CD4-positive, alpha-beta T cell treated with Interleukin-15 for 1 hour (primary cell): ENCODE measurements around the gene TTC23L.
"Not testable (repeated sequence)": the region's sequence is repeated elsewhere in the genome, so short reads cannot be mapped to it uniquely, and the experiment has no call there.

ENCODE experiments used
- DNase-seq: peaks from one replicate; pipeline ENCODE4 v3.0.0-alpha.2; 2020

Gene TTC23L

GRCh38 chr5:34881246-34881645, 42.3 kb downstream of the TTC23L start:
- no peak for DNase-seq

- DNase-seq = no peak
These were observed 47.6 kb downstream of the TTC23L start for GRCh38 chr5:34886392-34887119.

GRCh38 chr5:34889394-34889793, 50.4 kb downstream of the TTC23L start:
- DNase-seq = no peak

DNA sequence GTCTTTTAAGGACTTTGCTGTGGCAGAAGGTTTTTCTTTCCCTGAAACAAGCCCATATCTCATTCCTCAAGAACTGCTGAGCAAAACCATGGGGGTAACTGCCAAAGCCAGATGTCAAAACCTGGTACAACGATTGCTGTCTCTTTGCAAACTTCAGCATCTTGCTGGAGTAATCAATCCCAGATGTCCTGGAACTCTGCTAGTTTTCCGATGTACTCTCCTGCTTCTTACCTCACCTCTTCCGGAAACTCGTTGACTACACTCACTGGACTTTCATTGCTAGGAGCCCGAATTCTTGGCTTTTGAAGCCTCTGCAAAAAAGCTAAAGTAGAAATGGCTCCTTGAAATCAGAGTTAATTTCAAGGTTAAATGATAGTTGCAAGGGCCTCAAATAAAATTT, 53.0 kb downstream of the TTC23L start:
- no peak for DNase-seq

DNA sequence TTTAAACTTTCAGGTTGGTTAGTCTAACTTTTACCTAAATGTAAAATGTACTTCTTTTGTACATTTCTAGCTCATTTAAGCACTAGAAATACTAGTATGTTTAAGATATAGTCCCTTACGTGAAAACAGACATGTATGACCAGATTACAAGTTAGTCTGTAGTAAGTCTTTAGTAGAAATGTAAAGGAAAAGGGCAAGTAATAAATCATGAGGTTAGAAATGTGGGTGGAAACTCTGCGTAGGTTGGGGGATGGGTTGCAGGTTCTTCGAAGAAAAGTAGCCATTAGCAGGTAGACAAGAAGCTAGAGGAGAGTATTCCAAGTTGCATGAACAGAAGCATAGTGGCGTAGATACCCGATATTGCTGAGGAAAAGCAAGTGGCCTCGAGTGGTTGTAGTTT, 53.5 kb downstream of the TTC23L start:
- no peak for DNase-seq

- DNase-seq = no peak
These were observed 55.8 kb downstream of the TTC23L start for GRCh38 chr5:34894716-34895115.

- DNase-seq = no peak
These were observed 56.9 kb downstream of the TTC23L start for GRCh38 chr5:34895641-34896419.

DNA sequence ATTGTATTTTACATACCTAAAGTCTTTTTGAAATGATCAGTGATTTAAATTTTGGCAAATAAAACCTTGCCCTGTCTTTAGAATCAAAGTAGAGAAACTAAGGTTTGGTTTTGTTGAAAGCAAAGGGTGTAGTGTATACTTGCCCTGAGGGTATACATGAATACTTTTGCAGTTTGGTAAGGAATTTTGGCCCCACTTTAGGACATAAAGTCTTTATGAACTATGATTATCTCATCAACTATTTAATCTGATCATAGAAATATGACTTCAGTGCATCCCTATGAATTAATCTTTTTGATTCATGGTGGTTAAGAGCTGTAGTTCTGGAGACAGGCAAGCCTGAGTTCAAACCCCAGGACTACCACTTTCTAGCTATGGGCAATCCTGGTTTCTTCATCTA, 58.7 kb downstream of the TTC23L start:
- DNase-seq = no peak

DNA sequence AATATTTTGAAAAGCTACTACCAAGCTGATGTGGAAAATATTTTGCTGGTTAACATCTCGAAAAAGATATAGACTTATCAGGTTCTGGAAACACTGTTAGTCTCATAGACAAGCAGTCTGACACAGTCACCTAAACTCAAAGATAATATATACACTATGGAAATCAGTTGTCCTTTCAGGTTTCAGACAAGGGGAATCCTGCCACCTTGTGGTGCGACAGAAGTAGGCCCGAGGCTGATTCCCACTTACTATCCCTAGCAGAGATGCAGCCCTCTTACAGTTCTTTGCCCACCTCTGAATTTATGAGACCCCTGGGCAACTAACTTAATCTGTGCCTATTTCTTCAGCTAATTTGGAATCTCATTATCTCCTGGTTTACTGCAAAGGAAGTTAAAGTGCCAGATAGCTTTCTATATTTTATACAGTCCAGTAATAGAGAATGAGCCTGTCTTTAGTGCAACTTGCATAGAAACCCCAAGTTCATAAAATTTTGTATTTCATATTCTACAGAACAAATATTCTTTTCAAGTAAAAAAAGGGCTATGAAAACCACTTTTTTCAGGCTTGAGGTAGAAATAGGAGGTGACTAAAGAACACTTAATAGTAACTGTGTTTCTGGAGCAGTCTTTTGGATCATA, 59.4 kb downstream of the TTC23L start:
- DNase-seq = peak; percentile 50

- DNase-seq = no peak
These were observed 60.1 kb downstream of the TTC23L start for GRCh38 chr5:34899066-34899465.

DNA sequence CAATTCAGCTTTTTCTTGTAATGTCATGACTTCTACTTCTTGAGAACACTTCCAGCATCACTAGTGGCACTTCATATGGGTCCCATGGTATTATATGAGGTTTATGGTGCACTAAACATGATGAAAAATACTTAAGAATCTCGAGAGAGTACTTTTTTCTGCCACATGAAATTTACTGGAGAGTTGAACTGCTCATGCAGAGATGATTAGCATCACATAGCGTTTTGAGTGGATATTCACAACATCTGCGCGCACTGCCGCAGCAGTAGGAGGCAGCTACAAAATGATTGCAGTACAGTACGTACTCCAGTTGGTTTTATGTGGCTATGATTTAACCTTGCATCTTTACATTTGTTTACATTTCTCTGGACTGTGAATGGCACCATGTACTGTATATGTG, 61.7 kb downstream of the TTC23L start:
- no peak for DNase-seq

- no peak for DNase-seq
These were observed 64.3 kb downstream of the TTC23L start for GRCh38 chr5:34903260-34903659.

DNA sequence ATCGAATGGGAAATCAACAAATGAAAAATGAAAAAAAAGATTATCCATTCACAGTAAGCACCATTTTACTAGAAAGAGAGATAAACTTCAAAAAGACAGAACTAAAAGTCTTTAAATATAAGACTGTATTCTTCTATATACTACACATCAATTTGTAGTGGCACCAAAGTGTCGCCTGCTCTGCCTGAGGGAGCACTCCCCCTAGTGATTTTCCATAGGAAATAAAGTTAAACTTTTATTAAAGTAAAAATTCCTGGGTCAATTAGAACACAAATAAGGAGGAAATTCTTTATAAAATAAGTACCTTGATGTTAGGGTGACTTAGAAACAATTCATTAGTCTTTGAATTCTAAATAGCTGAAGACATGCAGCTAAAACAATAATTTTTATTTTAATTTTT, 66.6 kb downstream of the TTC23L start:
- no peak for DNase-seq

- no peak for DNase-seq
These were observed 74.1 kb downstream of the TTC23L start for GRCh38 chr5:34913072-34913471.

- DNase-seq = no peak
These were observed 75.7 kb downstream of the TTC23L start for GRCh38 chr5:34914671-34915138.

- DNase-seq = peak; percentile 94
These were observed 76.3 kb downstream of the TTC23L start, which contains the start of the genes BRIX1 and RAD1 for GRCh38 chr5:34915139-34915855. BRIX1 (plus strand) TSS chr5:34915711; CDS start chr5:34915739, 28 bp downstream. RAD1 (minus strand) TSS chr5:34915504; CDS start chr5:34914892, 612 bp downstream.

- DNase-seq = no peak
These were observed 76.9 kb downstream of the TTC23L start for GRCh38 chr5:34915856-34916192.

GRCh38 chr5:34916518-34916917, 77.6 kb downstream of the TTC23L start:
- DNase-seq = no peak

GRCh38 chr5:34918025-34918424, 79.1 kb downstream of the TTC23L start:
- DNase-seq = no peak

DNA sequence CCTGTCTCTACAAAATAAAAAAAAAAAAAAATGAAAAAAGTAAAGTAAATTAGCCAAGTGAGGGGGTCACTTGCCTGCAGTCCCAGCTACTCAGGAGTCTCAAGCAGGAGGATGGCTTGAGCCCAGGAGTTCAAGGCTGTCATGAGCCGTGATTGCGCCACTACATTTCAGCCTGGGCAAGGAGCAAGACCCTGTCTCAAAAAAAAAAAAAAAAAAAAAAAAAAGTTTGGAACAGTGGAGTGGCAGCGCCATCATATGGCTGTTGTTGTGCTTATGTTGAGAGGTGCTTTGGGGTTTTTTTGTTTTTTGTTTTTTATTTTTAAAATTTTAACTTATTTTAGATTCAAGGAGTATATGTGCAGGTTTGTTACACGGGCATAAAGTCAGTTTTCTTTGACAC, 80.1 kb downstream of the TTC23L start:
- DNase-seq = no peak

DNA sequence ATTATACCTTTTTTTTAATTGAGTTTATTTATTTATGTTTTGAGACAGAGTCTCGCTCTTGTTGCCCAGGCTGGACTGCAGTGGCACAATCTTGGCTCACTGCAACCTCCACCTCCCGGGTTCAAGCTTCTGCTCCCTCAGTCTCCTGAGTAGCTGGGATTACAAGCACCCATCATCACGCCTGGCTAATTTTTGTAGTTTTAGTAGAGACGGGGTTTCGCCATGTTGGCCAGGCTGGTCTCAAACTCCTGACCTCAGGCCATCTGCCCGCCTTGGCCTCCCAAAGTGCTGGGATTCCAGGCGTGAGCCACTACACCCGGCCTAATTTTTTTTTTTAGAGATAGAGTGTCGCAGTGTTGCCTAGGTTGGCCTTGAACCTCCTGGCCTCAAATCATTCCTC, 84.3 kb downstream of the TTC23L start:
- DNase-seq = not testable (repeated sequence)

GRCh38 chr5:34923694-34924461, 84.9 kb downstream of the TTC23L start:
- no peak for DNase-seq

- DNase-seq = no peak
These were observed 85.5 kb downstream of the TTC23L start for GRCh38 chr5:34924462-34924765.
